Gastroesophageal sphincter (tissue), 4 donors: Measurements from ENCODE around the gene CRIP2. TPM values are rescaled to one million over a fixed set of nuclear protein-coding genes. Genes with fewer than 3 reads are reported as not detected.

Experiments used
- ATAC-seq: fragments of 150-250 bp; one replicate; pipeline ENCODE4 v1.9.1; 2016; ENCODE audit warnings: mild to moderate bottlenecking, moderate library complexity
- H3K27ac ChIP-seq, 4 donors: fragments of 200-600 bp; sonication (generic) in 3 of 4; 1 replicate in 3 of 4; 2 replicates in 1 of 4; pipeline ENCODE4 v1.5.1; 2016 to 2019
- H3K27me3 ChIP-seq: fragments of 200-600 bp; sonication (generic); one replicate; pipeline ENCODE4 v1.5.1; 2019
- H3K36me3 ChIP-seq, 2 donors: fragments of 200-600 bp; sonication (generic); one replicate each; pipeline ENCODE4 v1.5.1; 2019; ENCODE audit warnings: control low read depth in 1 of 2
- H3K4me1 ChIP-seq, 3 donors: fragments of 200-600 bp; sonication (generic); 1 replicate in 2 of 3; 2 replicates in 1 of 3; pipeline ENCODE4 v1.5.1; 2016 to 2019; ENCODE audit warnings: control low read depth in 2 of 3
- H3K4me3 ChIP-seq, 2 donors: fragments of 200-600 bp; sonication (generic); one replicate each; pipeline ENCODE4 v1.5.1; 2019; ENCODE audit warnings: mild to moderate bottlenecking in 1 of 2, moderate library complexity in 1 of 2
- H3K9me3 ChIP-seq, 3 donors: fragments of 200-600 bp; sonication (generic); one replicate each; pipeline ENCODE4 v1.5.1; 2017 to 2019; ENCODE audit warnings: control low read depth in 2 of 3
- CTCF ChIP-seq, 4 experiments: fragments of 200-600 bp in 2 of 4; fragments of 450-650 bp in 2 of 4; sonication (generic) in 1 of 4; IDR thresholded peaks; one replicate each; pipeline ENCODE4 v1.5.1; 2017 to 2019; ENCODE audit warnings: antibody characterized with exemption in 4 of 4, mild to moderate bottlenecking in 2 of 4, moderate library complexity in 2 of 4
- EP300 ChIP-seq: sonication (generic); formaldehyde crosslinking; IDR thresholded peaks from one replicate; pipeline ENCODE4 v1.6.1; 2017; ENCODE audit warnings: antibody characterized with exemption, mild to moderate bottlenecking
- POLR2A ChIP-seq, 2 donors: fragments of 450-650 bp; IDR thresholded peaks; one replicate each; pipeline ENCODE4 v1.6.1; 2017; ENCODE audit warnings: antibody characterized with exemption in 2 of 2, mild to moderate bottlenecking in 2 of 2, moderate library complexity in 1 of 2
- POLR2AphosphoS5 ChIP-seq: sonication (generic); formaldehyde crosslinking; IDR thresholded peaks from one replicate; pipeline ENCODE4 v1.6.1; 2017; ENCODE audit warnings: antibody characterized with exemption
- WGBS, 2 donors: methylation state at CpG; one replicate each; pipeline ENCODE4 v1.1.5; 2018; ENCODE audit warnings: low coverage in 1 of 2; 5-methylcytosine and 5-hydroxymethylcytosine counted together
- total RNA-seq, 4 donors: library from RNA; depleted of rRNA; stranded (reverse); fragments of >200 nt; gene quantifications; one replicate each; pipeline ENCODE4 v1.1.0, GENCODE V29; 2016

The CRIP2 gene
- total RNA-seq, 4 donors from 2014 or later, result 165 to 518 (median 343) TPM

GRCh38 chr14:105500726-105501101 is 26.1 kb downstream of the CRIP2 start:
- H3K27ac ChIP-seq, result no peak overlapping the region
- H3K4me1 ChIP-seq, result peaks cover 0 to 5% (median 0%) of the 10 kb centered on the region in 3 donors
- H3K9me3 ChIP-seq, result no peaks in the 10 kb centered on the region
- WGBS, 2 donors, result 78% methylated on average over 4 of the region's 10 CpGs; no CpG with 5 or more reads in 1 of the 2 donors
- no peaks in the 10 kb centered on the region for H3K27me3 ChIP-seq
- no peak overlapping the region for H3K4me3 ChIP-seq
- no peaks in the 10 kb centered on the region for H3K36me3 ChIP-seq
- ATAC-seq, result no peak
- TF ChIP-seq EP300 (no peak), CTCF (IDR thresholded peaks at IDR 0.05) (no peak)

- TF ChIP-seq POLR2AphosphoS5 (no peak), POLR2A (IDR thresholded peaks at IDR 0.05) (no peak), EP300 (no peak), CTCF (IDR thresholded peaks at IDR 0.05) (no peak)
- Histone ChIP-seq H3K4me3 (no peak overlapping the region), H3K27ac (no peak overlapping the region), H3K36me3 (no peaks in the 10 kb centered on the region), H3K9me3 (no peaks in the 10 kb centered on the region), H3K4me1 (peaks cover 0 to 5% (median 0%) of the 10 kb centered on the region in 3 donors), H3K27me3 (no peaks in the 10 kb centered on the region)
- 84 to 91% methylated on average over 10 to 12 of the region's 13 CpGs for WGBS, 2 donors
- ATAC-seq, result no peak
Observed at GRCh38 chr14:105501504-105502291, 27.1 kb downstream of the CRIP2 start.

GRCh38 chr14:105502446-105503295 is 28.1 kb downstream of the CRIP2 start:
- Histone ChIP-seq H3K36me3 (no peaks in the 10 kb centered on the region), H3K9me3 (no peaks in the 10 kb centered on the region), H3K4me1 (peaks cover 0 to 5% (median 0%) of the 10 kb centered on the region in 3 donors), H3K27me3 (no peaks in the 10 kb centered on the region), H3K27ac (no peak overlapping the region), H3K4me3 (no peak overlapping the region)
- WGBS, 2 donors, result 85% methylated on average over 6 of the region's 18 CpGs; no CpG with 5 or more reads in 1 of the 2 donors
- ATAC-seq, result no peak
- TF ChIP-seq EP300 (no peak), CTCF (IDR thresholded peaks at IDR 0.05) (no peak)

- Histone ChIP-seq H3K27ac (no peak overlapping the region), H3K27me3 (peaks cover 5% of the 10 kb centered on the region), H3K4me3 (no peak overlapping the region), H3K4me1 (peaks cover 0 to 5% (median 0%) of the 10 kb centered on the region in 3 donors), H3K9me3 (no peaks in the 10 kb centered on the region), H3K36me3 (no peaks in the 10 kb centered on the region)
- no peak for ATAC-seq
- 60 to 77% methylated on average over 1 to 6 of the region's 7 CpGs for WGBS, 2 donors
- TF ChIP-seq CTCF (IDR thresholded peaks at IDR 0.05) (no peak), EP300 (no peak), POLR2AphosphoS5 (no peak), POLR2A (IDR thresholded peaks at IDR 0.05) (no peak)
Observed at GRCh38 chr14:105503296-105503640, 28.6 kb downstream of the CRIP2 start.
